Endothelial cell of umbilical vein (primary cell): ENCODE measurements around the gene MSANTD2. TPM values are rescaled to one million over a fixed set of nuclear protein-coding genes. Genes with fewer than 3 reads are reported as not detected.

ENCODE experiments used
- BruUV-seq: library from RNA; stranded (reverse); fragments of 400-500 nt; replicated peaks from 2 replicates; lab custom pipeline; 2021; lab: Mats Ljungman, UMichigan
- CTCF ChIA-PET: fragments of 300-600, 350-600 bp; sonication (Branson Sonifier 250); formaldehyde crosslinking; loops from one replicate; lab custom pipeline; 2021; ENCODE audit warnings: antibody characterized with exemption, inconsistent platforms; lab: Charles Lee
- POLR2A ChIA-PET: fragments of 300-600, 350-600 bp; sonication (Branson Sonifier 250); formaldehyde crosslinking; loops from one replicate; lab custom pipeline; 2021; ENCODE audit warnings: antibody characterized with exemption, inconsistent platforms; lab: Charles Lee
- DNase-seq: peaks from one replicate; pipeline ENCODE4 v3.0.0-alpha.2; 2011; ENCODE audit warnings: low read depth, low spot score
- FAIRE-seq: peaks from 2 replicates; lab custom pipeline; 2011; peaks lifted over from hg19 to GRCh38; lab: Jason Lieb, UNC
- H2AFZ ChIP-seq: 2 replicates; pipeline ENCODE4 v1.6.0; 2012; ENCODE audit warnings: low read depth, low read length, control low read depth, inconsistent platforms
- H3K27ac ChIP-seq: 2 replicates; pipeline ENCODE4 v1.5.1; 2011; ENCODE audit warnings: low read depth, mild to moderate bottlenecking, control low read depth, low read length, moderate library complexity; ENCODE audit not compliant: insufficient read depth
- H3K27me3 ChIP-seq, 2 experiments: 2 replicates each; pipeline versions ENCODE4 v1.6.0 to v1.6.1; 2011; ENCODE audit warnings: low read length in 2 of 2, mixed read lengths in 1 of 2; ENCODE audit not compliant: control insufficient read depth in 2 of 2, insufficient read depth in 2 of 2
- H3K36me3 ChIP-seq, 2 experiments: 2 replicates in 1 of 2; 3 replicates in 1 of 2; pipeline ENCODE4 v1.5.1; 2011; ENCODE audit warnings: low read length in 2 of 2, mild to moderate bottlenecking in 1 of 2, moderate library complexity in 1 of 2; ENCODE audit not compliant: control insufficient read depth in 2 of 2, insufficient read depth in 2 of 2; ENCODE audit errors: extremely low read depth in 1 of 2
- H3K4me1 ChIP-seq: 3 replicates; pipeline ENCODE4 v1.5.1; 2011; ENCODE audit warnings: mild to moderate bottlenecking, low read length; ENCODE audit not compliant: control insufficient read depth, insufficient read depth; ENCODE audit errors: extremely low read depth
- H3K4me2 ChIP-seq: 2 replicates; pipeline ENCODE4 v1.6.1; 2011; ENCODE audit warnings: low read length, control low read depth, mixed read lengths; ENCODE audit not compliant: insufficient read depth
- H3K4me3 ChIP-seq, 3 experiments: fragments of 200-600 bp in 1 of 3; sonication (generic), shearing (Covaris generic) in 1 of 3; replicated peaks in 1 of 3; 2 replicates each; pipeline ENCODE4 v1.5.1; 2011 to 2016; ENCODE audit warnings: control low read depth in 3 of 3, low read length in 3 of 3, mild to moderate bottlenecking in 2 of 3, inconsistent platforms in 1 of 3, low read depth in 1 of 3, moderate library complexity in 1 of 3; ENCODE audit not compliant: insufficient read depth in 1 of 3
- H3K79me2 ChIP-seq: 2 replicates; pipeline ENCODE4 v1.6.0; 2012; ENCODE audit warnings: low read length, inconsistent platforms; ENCODE audit not compliant: control insufficient read depth, insufficient read depth
- H3K9ac ChIP-seq: replicated peaks from 2 replicates; pipeline ENCODE3; 2011; ENCODE audit warnings: low read length, control low read depth; ENCODE audit not compliant: insufficient read depth; ENCODE audit errors: extremely low read depth
- H3K9me1 ChIP-seq: replicated peaks from 3 replicates; pipeline ENCODE4 v1.6.0; 2011; ENCODE audit warnings: mild to moderate bottlenecking, low read length; ENCODE audit not compliant: control insufficient read depth, insufficient read depth; ENCODE audit errors: extremely low read depth
- H3K9me3 ChIP-seq: replicated peaks from 2 replicates; pipeline ENCODE4 v1.5.1; 2012; ENCODE audit warnings: low read length, inconsistent platforms; ENCODE audit not compliant: control insufficient read depth, insufficient read depth
- H4K20me1 ChIP-seq: replicated peaks from 2 replicates; pipeline ENCODE3; 2011; ENCODE audit warnings: mild to moderate bottlenecking, low read length; ENCODE audit not compliant: control insufficient read depth, insufficient read depth; ENCODE audit errors: extremely low read depth
- CTCF ChIP-seq, 2 donors: IDR thresholded peaks; 1 replicate in 1 of 2; 2 replicates in 1 of 2; pipeline ENCODE4 v1.5.1; 2011; ENCODE audit warnings: low read length in 2 of 2, mild to moderate bottlenecking in 2 of 2, moderate library complexity in 2 of 2, control low read depth in 1 of 2, inconsistent platforms in 1 of 2, low read depth in 1 of 2; ENCODE audit not compliant: insufficient read depth in 1 of 2; ENCODE audit errors: extremely low read depth in 1 of 2
- EZH2 ChIP-seq: IDR thresholded peaks from 2 replicates; pipeline ENCODE4 v1.6.1; 2012; ENCODE audit warnings: borderline replicate concordance, low read depth, mild to moderate bottlenecking, moderate library complexity, low read length, inconsistent platforms; ENCODE audit not compliant: severe bottlenecking
- FOS ChIP-seq: IDR thresholded peaks from 2 replicates; pipeline ENCODE4 v1.6.1; 2011; ENCODE audit warnings: mild to moderate bottlenecking, low read length, moderate library complexity, borderline replicate concordance; ENCODE audit not compliant: insufficient read depth
- GATA2 ChIP-seq: IDR thresholded peaks from 2 replicates; pipeline ENCODE4 v1.7.0; 2011; ENCODE audit warnings: low read depth, mild to moderate bottlenecking, moderate library complexity, mixed read lengths, low read length; ENCODE audit not compliant: insufficient read length, insufficient read depth
- JUN ChIP-seq: IDR thresholded peaks from 2 replicates; pipeline ENCODE4 v1.6.1; 2011; ENCODE audit warnings: borderline replicate concordance, low read depth; ENCODE audit not compliant: insufficient read length, insufficient read depth
- MAX ChIP-seq: IDR thresholded peaks from 2 replicates; pipeline ENCODE4 v1.6.1; 2011; ENCODE audit not compliant: insufficient read depth, insufficient read length
- MYC ChIP-seq: IDR thresholded peaks from one replicate; pipeline ENCODE4 v1.6.1; 2011; ENCODE audit warnings: mild to moderate bottlenecking, low read depth, low read length
- POLR2A ChIP-seq: IDR thresholded peaks from 2 replicates; pipeline ENCODE4 v1.6.1; 2012; ENCODE audit warnings: low read depth, mild to moderate bottlenecking, control low read depth, low read length
- POLR2AphosphoS5 ChIP-seq: IDR thresholded peaks from 2 replicates; pipeline ENCODE4 v1.6.1; 2012; ENCODE audit warnings: low read depth, mild to moderate bottlenecking, control low read depth, low read length, moderate library complexity; ENCODE audit not compliant: insufficient read depth
- dilution Hi-C: fragments of 300-500 bp; cut with MboI; formaldehyde crosslinking; loops from one replicate; pipeline ENCODE4 v1.15.0; 2019; ENCODE audit warnings: low sequenced_read_pairs; ENCODE audit not compliant: extremely low pct_ligation_motif_present
- intact Hi-C: fragments of 100-400 bp; cut with micrococcal nuclease; formaldehyde crosslinking; loops from one replicate; pipeline ENCODE4 v1.10.0; 2022
- polyA plus RNA-seq, 4 experiments: library from polyadenylated mRNA; depleted of rRNA in 3 of 4; stranded (reverse) in 3 of 4; unstranded in 1 of 4; fragments of >200 nt; gene quantifications; 2 replicates each; pipeline versions ENCODE4 v1.2.1 to v1.2.3, GENCODE V29; 2011 to 2012; ENCODE audit warnings: missing spikeins in 1 of 4
- total RNA-seq: library from RNA; stranded (reverse); gene quantifications from 2 replicates; pipeline ENCODE4 v1.2.3, GENCODE V29; 2021

Gene MSANTD2
- total and polyA plus RNA-seq, 2 donors (not counting 3 experiments of a cell fraction or from before 2014, with no cell fraction given): 5.5 to 23.2 TPM

GRCh38 chr11:124840666-124841065 is 40.5 kb upstream of the MSANTD2 start:
- no peak for FAIRE-seq
- Histone ChIP-seq H3K4me2 (no peak overlapping the region), H3K79me2 (no peaks in the 10 kb centered on the region), H3K9ac (no peak overlapping the region), H3K36me3 (no peaks in the 10 kb centered on the region), H3K9me3 (no peaks in the 10 kb centered on the region), H2AFZ (no peak overlapping the region), H3K4me3 (no peak overlapping the region), H3K27me3 (peaks cover 67 to 79% of the 10 kb centered on the region in 2 experiments), H3K27ac (no peak overlapping the region), H3K9me1 (no peaks in the 10 kb centered on the region), H4K20me1 (no peaks in the 10 kb centered on the region), H3K4me1 (peaks cover 10% of the 10 kb centered on the region)
- ChIA-PET CTCF (interaction anchor here (1.6 to 5.1 kb wide), 3 partner anchors 26 to 172 kb away, joined by 4 to 26 read pairs (median 8); no protein-coding TSS in a partner anchor), POLR2A (no interaction called here)
- DNase-seq: no peak
- TF ChIP-seq POLR2A: no peak
- no peak for TF ChIP-seq MYC
- no peak for TF ChIP-seq MAX
- no peak for TF ChIP-seq CTCF (IDR thresholded peaks at IDR 0.05; ENCODE audit: extremely low read depth in 1 of 2, insufficient read depth in 1 of 2, low read depth in 1 of 2, low read length in 2 of 2)
- TF ChIP-seq JUN: no peak
- TF ChIP-seq FOS: no peak
- TF ChIP-seq EZH2: no peak
- TF ChIP-seq GATA2: no peak
- no peak for TF ChIP-seq POLR2AphosphoS5
- intact Hi-C loops (loop anchor here (2.0 kb wide), 1 partner anchor 58 kb away; no protein-coding TSS in a partner anchor), dilution Hi-C loops (no loop called here)
- no TSS peak for BruUV-seq
